GM19035 (cell line): ENCODE measurements around the gene SKAP1.

Experiments
- ATAC-seq: cut with Tn5 transposase; IDR thresholded peaks from one replicate; pipeline ENCODE4 v1.9.1; 2021; ENCODE audit not compliant: unreplicated experiment

SKAP1 gene

DNA sequence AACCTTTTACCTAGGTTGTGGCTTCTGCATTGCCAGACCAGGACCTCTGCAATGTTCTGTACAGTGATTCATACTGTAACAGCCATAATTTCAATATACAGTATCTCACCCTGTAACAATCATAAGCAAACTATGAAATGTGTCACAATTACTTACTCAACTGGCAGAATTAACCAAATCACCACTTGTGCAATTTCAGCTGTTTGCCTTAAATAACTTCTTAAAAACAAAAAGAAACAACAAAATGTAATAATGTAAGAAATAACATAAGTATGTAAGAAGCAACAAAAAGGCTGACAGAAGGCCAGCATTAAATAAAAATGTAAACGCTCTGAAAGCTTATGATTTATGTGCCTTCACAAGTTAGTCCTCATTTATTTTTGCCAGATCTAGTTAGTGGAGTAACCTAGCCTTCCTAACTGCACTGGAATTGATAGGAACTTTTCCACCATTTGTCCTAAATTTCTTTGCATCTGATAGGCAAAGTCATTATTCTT, 96.9 kb downstream of the SKAP1 start:
- no peak for ATAC-seq

DNA sequence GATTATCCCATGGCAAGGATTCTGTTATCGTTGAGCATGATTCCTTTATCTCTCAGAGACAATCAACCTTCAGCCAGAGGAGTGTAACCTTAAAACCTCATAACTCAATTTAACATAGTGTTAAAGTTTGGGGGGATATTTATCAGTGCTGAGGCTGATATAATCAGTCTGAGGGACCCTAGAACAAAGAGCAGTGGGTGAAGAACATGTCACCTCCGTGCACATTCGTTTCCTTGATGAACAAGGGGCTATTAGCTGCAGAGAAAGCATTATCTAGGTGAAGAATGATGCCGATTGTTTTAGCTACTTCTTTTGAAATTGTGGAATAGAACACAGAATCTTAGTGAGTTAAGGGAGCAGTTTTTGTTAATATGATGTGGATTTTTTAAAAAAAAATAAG, 99.1 kb downstream of the SKAP1 start:
- ATAC-seq: no peak

DNA sequence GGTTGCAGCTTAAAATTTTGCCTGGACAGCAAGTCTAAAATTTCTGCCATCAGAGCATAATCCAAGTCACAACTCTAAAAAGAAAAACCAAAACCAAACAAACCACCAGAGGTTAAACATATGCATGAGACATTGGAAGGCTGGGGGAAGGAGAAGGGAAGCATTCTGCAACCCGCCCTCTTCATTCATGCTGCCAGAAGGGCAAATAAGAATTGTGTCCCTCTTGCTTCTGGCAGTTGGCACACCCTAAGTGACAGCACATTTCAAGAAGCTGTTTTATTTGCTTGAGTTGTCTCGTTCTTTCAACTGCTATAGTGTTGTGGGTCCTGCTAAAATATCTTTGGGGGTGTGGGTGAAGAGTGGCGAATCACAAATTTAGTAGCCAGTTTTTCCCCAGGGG, 99.6 kb downstream of the SKAP1 start:
- no peak for ATAC-seq

DNA sequence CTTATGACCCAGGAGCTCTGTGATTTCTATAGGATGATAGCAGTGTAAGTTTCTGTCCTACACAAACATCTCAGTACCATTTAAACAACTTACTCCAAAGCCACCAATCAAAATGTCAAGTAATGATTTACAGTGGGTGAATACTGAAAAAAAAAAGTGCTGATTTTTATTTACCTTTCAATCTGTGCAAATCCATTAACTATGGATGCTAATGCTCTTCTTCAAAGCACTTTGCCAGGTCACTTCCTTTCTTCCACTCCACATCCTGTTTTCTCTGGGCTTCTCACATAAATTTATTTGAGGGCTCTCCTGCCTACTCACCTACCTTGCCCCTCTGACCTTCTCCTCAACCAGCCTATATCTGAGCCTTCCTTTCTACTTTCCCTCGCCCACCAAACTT, 101.6 kb downstream of the SKAP1 start:
- no peak for ATAC-seq

DNA sequence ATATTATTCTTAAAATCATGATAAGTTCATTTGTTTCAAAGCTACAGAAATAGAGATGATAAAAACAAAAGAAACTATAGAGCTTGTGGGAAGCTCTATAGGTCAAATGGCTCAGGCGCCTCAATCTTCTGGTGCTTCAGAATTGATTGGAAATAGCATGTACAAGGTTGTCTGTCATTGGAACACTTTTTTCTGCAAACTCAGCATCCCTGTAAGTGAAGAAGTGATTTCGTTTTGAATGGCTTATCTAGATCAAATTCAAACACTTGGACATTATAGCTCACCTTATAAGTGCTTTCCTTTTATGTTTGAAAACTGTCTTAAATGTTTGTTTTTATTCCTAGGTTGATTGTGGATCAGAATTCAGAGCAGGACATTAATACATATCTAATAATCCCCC, 103.7 kb downstream of the SKAP1 start:
- ATAC-seq: no peak

DNA sequence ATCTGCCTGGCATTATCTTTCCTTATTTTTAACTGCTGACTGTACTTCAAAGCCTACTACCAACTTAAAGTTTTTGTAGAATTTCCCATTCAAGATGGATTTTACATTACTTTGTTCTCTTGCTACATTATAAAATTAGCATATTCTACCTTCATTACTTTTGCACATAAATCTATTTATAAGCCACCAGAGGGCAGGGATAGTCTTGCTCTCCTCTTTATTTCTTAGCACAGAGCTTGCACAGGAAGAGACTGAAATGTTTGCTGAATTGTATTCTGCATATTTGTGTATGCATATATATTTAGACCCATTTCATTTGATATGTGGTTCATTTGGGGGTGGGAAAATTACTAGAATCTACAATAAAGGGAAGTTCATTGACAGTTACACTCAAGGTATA, 108.0 kb downstream of the SKAP1 start:
- ATAC-seq: no peak

DNA sequence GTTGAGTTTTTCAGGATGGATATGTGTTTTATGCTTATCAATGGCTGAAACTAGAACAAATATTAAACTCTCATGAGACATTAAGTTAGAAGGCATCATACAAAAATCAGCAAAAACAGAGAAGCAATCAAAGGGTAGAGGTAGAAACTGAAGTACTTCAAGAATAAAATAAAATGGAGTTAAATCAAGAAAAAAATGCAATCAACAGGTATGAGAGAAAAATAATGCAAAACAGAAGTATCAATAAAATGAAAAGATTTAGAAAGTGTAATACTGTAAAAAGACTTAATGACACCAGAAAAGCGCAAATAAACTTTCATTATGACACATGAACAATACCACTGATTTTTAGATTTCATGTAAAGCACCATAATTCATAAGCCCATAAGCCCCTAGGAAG, 112.3 kb downstream of the SKAP1 start:
- ATAC-seq: no peak

DNA sequence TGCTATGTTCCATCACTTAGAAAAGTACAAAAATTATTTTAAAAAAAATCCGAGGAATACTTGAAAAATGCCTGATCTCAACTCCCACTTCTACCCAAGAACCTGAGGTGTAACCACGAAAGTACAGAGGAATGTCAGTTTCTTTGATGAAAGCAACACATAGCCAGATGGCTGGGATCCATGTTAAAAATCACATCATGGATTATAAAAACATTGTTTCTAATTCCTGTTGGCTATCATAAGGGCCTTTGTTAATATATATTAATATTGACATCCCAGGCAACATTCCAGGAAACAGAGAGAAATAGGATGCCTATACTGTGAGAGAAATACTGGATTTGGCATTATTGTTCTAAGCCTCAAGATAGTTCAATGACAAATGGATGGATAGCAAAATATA, 115.3 kb downstream of the SKAP1 start:
- no peak for ATAC-seq

DNA sequence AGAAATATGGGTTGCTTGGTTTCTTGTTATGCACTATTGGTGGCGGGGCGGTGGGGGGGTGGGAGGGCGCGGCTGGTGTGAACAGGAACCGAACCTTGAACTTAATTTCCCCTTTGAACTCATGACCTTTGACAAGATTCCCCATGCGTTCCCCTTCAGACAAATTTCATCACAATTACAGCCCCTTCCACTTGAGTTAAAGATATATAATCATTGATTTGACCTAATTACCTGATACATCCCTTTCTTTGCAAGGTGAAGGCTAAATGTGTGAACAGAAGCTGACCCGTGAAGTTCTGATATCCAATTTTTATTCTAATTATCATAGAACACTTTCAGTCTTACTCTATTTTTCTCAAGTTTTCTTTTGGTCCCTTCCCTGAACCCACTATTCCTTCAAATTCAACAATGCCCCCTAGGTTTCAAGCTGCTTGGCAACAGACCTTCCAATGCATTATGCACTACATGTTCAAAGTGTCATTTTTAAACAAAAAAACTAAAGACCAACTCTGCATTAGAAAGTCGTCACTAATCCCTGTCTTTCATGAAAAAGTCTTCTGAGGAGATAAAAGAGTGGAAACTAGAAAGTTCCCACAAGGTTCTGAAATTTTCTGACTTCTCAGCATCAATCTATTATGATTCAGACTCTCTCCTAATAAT, 116.8 kb downstream of the SKAP1 start:
- ATAC-seq: no peak

DNA sequence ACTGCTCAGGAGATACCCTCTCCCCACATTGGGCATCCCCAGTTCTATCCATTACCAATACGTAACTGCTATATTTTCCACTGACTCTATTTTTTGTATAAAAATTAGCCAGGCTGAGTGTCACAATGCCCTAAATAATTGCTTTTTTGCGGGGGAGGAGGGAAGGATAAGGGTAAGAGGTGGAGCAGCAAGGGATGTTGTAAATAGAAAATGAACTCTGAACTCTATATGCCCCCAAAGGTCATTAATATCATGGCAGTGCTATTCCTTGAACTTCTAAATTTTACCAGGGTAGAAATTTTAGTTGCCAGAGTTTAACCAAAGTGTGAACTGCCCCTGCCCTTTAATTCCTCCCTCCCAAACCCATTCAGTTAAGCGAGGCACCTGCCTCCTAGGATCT, 118.7 kb downstream of the SKAP1 start:
- no peak for ATAC-seq

DNA sequence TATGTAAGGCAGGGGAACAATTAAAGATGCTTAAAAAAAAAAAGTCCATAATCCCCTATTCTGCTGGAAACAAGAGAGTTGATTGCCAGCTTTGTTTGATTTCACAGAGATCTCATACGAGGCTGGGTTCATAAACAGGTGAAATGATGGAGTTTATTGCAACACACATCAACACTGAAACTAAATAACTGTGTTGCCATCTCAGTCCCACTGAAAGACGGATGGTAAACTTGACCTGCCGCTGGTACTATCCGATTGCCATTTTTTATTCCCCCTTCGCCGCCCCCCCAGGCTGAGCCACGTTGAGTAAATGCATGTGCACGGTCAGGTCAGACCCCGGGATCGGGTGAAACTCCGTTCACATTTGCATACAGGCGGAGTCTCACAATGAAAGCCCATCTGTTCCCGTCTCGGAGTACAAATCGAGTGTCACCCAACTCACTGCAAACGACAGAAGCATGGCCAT, 119.2 kb downstream of the SKAP1 start:
- no peak for ATAC-seq

DNA sequence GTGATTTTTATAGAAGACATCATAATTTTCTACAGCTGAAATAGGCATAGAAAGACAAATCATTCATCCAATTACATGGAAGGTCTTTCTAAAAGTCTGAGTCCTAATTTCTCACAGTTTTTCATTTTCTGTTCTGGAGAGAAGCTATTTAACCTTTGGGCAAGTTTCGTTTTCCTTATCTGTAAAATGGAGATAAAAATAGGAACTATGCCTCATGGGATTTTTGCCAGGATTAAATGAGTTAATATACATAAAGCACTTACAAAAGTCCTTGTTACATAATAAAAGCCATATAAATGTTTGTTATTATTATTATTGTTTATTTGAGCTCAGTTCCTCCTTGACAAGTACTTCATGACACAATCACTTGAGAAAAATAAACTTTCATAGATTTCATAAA, 121.4 kb downstream of the SKAP1 start:
- no peak for ATAC-seq

DNA sequence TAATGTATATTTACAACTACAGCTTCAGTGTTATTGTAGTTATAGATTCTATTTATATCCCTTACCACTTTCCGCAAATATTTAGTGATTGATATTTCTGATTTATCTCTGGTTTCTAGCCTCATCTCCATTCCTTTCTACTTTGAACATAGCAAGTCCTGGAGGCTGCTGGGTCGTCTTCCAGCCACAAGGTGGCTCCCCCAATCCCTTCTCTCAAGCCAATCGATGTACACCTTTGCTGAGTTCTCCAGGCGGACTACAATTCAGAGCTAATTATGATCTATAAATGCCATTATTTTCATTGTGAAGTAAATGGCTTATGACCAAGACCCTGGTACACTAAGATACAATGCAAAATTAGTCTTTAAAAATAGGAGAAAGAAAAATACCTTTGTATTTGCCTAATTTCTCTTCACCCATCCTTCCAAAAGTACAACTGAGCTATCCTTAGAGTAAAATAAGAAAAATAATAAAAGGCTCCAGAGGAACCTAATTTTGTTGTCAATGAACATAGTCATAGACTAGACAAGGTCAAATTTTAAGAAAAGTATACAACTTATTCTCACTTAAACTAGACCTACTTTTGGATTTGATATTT, 122.1 kb downstream of the SKAP1 start:
- no peak for ATAC-seq

DNA sequence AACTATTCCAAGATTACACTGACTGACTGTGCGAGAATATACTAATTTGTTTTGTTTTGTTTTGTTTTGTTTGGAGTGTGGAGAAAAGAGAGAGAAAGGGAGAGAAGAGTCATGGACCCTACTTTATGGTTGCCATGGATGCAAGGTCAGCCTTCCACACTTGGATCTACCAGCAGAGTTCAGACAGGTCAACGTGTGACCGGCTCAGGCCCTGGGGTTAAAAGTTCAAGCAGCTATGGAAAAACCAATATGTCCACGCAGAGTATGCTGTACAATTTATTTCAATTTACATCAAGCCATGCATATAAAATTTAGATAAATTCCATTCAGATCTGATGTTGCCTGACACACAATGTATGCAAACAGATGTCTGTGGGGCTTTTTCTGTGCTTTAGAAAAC, 122.8 kb downstream of the SKAP1 start:
- ATAC-seq: no peak

DNA sequence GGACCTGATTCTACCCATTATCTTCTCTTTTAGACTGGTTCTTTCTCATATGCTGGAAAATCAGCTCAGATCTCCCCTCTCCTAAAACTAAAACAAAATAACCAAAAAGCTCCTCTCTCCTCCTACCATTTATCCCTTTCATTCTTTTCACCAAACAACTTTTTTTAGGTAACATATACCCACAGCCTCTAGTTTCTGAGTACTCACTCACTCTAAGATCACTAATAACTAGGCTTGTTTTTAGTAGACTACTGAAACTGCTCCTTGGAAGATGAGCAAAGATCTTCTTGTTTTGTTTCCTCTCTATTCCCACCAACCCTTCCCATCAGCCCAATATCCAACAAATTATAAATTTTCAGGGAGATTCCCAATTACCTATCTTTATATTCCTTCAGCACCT, 129.0 kb downstream of the SKAP1 start:
- no peak for ATAC-seq

DNA sequence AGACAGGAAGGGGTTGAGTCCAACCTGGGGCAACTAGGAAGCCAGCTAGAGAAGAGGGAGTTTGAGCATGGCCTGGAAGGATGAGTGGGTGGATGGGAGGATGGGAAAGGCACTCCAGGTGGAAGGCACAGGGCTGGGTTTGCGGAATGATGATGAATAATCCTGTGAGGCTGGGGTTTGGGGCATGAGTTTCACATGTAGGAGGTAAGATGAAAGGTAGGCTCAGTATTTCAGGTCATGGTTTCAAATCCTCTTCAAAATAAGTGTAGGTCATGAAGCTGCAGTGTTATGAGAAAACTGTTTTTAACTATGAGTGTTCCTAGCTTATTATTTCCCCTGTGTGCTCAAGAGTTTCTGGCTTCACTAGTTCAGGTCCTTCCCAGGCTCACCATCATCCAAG, 130.3 kb downstream of the SKAP1 start:
- no peak for ATAC-seq

DNA sequence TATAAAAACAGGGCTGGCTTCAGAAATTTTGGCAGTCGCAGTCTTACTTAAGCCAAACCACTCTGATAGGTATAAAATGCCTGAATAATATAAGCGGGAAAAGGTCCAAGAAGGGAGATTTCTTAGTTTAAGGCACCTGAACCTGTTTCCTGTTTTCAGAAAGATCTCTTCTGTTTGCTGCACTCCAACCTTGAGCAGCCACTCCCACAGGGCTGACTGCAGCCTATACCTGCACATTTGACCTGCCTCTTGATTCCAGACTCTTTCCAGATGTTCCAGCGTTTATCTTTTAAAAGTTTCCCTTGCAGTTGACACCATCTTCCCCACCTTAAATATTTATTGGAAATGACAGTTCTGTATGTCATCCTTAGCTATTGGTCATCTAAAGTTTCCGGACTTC, 132.2 kb downstream of the SKAP1 start:
- no peak for ATAC-seq

DNA sequence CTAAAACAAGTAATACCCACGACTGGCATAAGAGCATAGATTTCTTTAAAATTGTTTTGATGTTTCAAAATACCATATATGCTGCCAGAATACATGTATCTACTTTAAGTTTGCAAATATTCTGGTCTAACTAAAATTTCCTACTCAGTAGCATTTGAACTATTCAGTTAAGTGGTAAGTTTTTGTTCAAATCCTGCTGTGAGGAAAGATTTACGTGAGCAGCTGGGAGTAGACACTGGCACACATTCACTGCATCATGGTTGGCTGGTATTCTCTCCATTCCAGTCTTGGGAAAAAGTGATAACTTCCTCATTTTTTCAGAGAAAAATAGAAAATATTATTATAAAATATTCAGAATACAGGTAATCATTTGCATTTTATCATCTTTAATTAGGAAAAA, 133.6 kb downstream of the SKAP1 start:
- ATAC-seq: no peak

DNA sequence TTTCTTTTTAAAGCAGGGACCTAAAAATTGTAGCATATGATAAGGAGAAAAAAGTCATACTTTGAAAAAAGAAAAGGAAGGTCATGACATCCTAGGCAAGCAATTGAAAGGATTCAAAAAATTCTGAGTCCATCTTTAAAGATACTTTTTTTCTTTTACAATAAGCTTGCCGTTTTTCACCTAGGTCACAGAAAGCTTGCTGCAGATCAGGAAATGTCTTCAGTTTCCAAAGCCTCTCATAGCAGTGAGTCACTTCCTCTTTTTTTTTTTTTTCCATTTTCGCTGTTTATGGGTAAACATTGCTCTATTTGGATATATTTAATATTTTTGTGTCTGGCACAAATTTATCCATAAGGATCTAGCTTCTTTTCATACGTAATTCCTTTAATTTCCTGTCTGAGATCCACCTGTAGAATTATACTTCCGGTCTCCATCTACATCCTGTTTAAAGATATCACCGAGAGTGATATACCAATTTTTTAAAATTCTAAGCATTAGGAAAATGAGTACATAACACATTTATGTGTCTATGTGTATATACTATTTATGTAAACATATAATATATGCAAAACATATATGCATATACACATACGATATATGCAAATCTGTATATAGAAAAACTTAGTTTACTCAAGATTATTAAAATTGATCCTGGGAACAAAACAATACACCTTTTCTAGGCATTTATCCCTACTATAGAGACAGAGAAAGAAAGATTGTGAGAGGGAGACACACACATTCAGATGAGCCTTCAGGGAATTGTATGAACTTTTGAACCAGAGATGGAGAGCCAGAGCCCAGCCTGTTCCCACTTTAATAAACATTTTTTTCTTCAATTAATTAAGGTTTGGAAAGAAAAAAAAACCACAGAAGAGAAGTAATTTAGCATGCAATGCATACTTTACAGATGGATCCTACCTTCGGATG, 134.4 kb downstream of the SKAP1 start:
- ATAC-seq: no peak

DNA sequence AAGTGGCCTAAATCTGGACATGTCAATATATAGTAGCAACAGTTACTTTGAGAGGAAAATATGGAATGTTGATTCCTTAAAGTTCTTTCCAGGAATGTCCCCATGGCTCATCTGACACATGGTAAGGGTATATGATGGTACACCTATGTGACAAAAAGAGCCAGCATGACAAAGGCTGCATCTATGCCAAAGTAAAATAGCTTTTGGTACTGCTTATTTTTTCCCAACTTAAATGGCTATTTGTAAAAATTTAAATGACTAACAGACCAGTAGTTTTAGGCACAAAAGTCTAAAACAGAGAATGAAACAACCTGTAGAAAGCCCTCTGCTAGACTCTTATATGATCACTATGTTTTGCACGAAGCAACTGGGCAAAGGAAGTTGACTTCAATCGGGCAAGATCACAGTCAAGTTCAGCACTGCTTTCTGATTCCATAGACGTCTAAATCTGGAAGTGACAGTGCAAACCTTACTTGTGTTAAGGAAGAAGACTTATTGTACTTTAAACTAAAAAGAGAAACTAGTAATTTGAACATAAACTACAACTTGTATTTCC, 135.1 kb downstream of the SKAP1 start:
- no peak for ATAC-seq

DNA sequence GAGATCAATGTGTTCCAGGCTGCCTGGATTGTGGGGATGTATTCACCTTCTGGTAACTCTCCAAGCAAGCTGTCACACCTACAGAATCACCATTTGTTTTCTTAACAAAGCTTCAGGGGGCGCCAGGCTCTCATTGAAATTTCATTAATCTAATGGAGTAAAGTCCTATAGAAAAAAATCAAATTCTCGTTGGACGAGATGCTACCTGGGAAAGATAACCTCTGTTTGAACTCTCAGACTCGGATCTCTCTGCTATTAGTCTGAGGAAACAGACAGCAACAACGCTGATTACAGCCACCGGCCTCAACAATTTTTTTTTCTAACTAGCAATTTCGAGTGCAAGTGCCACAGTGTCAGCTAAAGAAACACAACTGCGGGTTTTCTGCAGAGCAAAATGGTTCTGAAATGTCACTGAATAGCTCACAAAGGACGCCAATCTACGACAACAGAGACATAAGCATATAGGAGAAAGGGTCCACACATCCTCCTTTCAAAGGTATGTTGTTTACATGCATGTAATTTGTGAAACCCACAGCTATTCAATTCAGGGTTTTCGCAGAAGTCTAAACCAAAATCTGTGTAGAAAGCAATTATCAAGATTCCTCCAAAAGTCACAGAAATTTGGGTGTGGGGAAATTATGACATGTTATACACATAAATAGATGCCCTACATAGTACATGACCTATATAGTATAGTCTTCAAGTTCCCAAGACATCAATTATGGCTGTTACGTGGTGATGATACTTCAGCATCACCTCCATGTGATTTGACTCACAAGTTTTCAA, 135.8 kb downstream of the SKAP1 start:
- ATAC-seq: no peak
